HepG2 (cell line): Measurements from ENCODE around the gene CD68. TPM values are rescaled to one million over a fixed set of nuclear protein-coding genes. Genes with fewer than 3 reads are reported as not detected.

Source experiments
- DNMT3B ChIP-seq: conservative IDR thresholded peaks from 2 replicates; pipeline ENCODE4 v1.6.1; 2016; ENCODE audit warnings: missing biosample characterization, control low read depth
- ELF3 ChIP-seq: IDR thresholded peaks from 2 replicates; pipeline ENCODE4 v1.6.1; 2016; ENCODE audit warnings: missing genetic modification reagents, missing compliant biosample characterization
- HNRNPL ChIP-seq: fragments of 200-400 bp; formaldehyde crosslinking; IDR thresholded peaks from 2 replicates; pipeline ENCODE4 v1.6.1; 2017; ENCODE audit warnings: mild to moderate bottlenecking, low read depth, low read length
- MLLT10 ChIP-seq: sonication (generic); formaldehyde crosslinking; IDR thresholded peaks from 2 replicates; pipeline ENCODE4 v1.4.0; 2020; ENCODE audit warnings: missing genetic modification reagents
- POLR2AphosphoS5 ChIP-seq: IDR thresholded peaks from 2 replicates; pipeline ENCODE4 v1.6.1; 2012; ENCODE audit warnings: low read depth, low read length
- ZBTB40 ChIP-seq, 2 experiments: fragments of 450-650 bp in 1 of 2; sonication (generic) in 1 of 2; formaldehyde crosslinking in 1 of 2; IDR thresholded peaks; 2 replicates each; pipeline versions ENCODE4 v1.6.1 to v1.8.0; 2016 to 2022; ENCODE audit warnings: antibody characterized with exemption in 1 of 2, mild to moderate bottlenecking in 1 of 2, missing genetic modification reagents in 1 of 2
- ZMYM2 ChIP-seq: sonication (generic); formaldehyde crosslinking; IDR thresholded peaks from 2 replicates; pipeline ENCODE4 v1.8.0; 2022; ENCODE audit warnings: mild to moderate bottlenecking, missing genetic modification reagents
- ZNF264 ChIP-seq: sonication (generic); formaldehyde crosslinking; IDR thresholded peaks from 2 replicates; pipeline ENCODE4 v1.4.0; 2020; ENCODE audit warnings: missing genetic modification reagents
- ZNF646 ChIP-seq: sonication (generic); formaldehyde crosslinking; IDR thresholded peaks from 2 replicates; pipeline ENCODE4 v1.9.0; 2021; ENCODE audit warnings: mild to moderate bottlenecking, missing genetic modification reagents
- ZNF709 ChIP-seq: sonication (generic); formaldehyde crosslinking; IDR thresholded peaks from 2 replicates; pipeline ENCODE4 v1.5.0; 2020; ENCODE audit warnings: mild to moderate bottlenecking, missing genetic modification reagents
- ZNF777 ChIP-seq: sonication (generic); formaldehyde crosslinking; IDR thresholded peaks from 2 replicates; pipeline ENCODE4 v1.4.0; 2020; ENCODE audit warnings: missing genetic modification reagents
- ZNF841 ChIP-seq: sonication (generic); formaldehyde crosslinking; IDR thresholded peaks from 2 replicates; pipeline ENCODE4 v1.8.1; 2023; ENCODE audit warnings: missing genetic modification reagents, borderline replicate concordance
- polyA plus RNA-seq, 8 experiments: library from polyadenylated mRNA; depleted of rRNA in 3 of 8; stranded (reverse) in 7 of 8; unstranded in 1 of 8; fragments of >200 nt; fragmentation: Illumina TruSeq in 4 of 8; extraction: Trizol in 4 of 8; gene quantifications; 2 replicates each; pipeline versions ENCODE4 v1.2.1 to v1.2.3, GENCODE V29; 2011 to 2016; ENCODE audit warnings: low read depth in 4 of 8, missing spikeins in 1 of 8, mixed read lengths in 1 of 8; ENCODE audit not compliant: insufficient read depth in 1 of 8
- total RNA-seq, 5 experiments: library from RNA; depleted of rRNA; stranded (reverse); fragments of >200 nt; fragmentation: Illumina TruSeq; extraction: Trizol; gene quantifications; 2 replicates each; pipeline ENCODE4 v1.2.3, GENCODE V29; 2016; ENCODE audit warnings: low read depth in 1 of 5

CD68 gene
- total and polyA plus RNA-seq, 2 of the 13 experiments (the other 11 are each of a cell fraction or from before 2014, with no cell fraction given), result 10.3 to 104 TPM

GRCh38 chr17:7549401-7550055 lies 29.9 kb upstream of the CD68 start (continued):
- TF ChIP-seq ZNF646 (CRISPR knock-in tag), result peak; percentile 78
- TF ChIP-seq POLR2AphosphoS5, result no peak
- no peak for TF ChIP-seq ZNF777 (CRISPR knock-in tag)
- TF ChIP-seq ZNF709 (CRISPR knock-in tag), result no peak
- no peak for TF ChIP-seq ZBTB40 (IDR thresholded peaks at IDR 0.05)
- TF ChIP-seq ZBTB40 (CRISPR knock-in tag; IDR thresholded peaks at IDR 0.05), result 0 out of 2 replicates have a peak, but pooled peaks have one; percentile 17
- TF ChIP-seq ZNF264 (CRISPR knock-in tag), result no peak
- no peak for TF ChIP-seq ZNF841
- TF ChIP-seq ZMYM2, result no peak
- no peak for TF ChIP-seq DNMT3B
- peak; percentile 89 for TF ChIP-seq HNRNPL
- TF ChIP-seq MLLT10 (CRISPR knock-in tag), result no peak
- no peak for TF ChIP-seq ELF3 (CRISPR knock-in tag)
